Stimulated activated CD8-positive, alpha-beta memory T cell treated with anti-CD3 and anti-CD28 coated beads, Interleukin-4, amount 100 ng/mL, for 4 hours (primary cell): ENCODE measurements around the gene PDGFB.
"Not testable (repeated sequence)": the region's sequence is repeated elsewhere in the genome, so short reads cannot be mapped to it uniquely, and the experiment has no call there.

Experiments used
- DNase-seq, 2 donors: peaks; one replicate each; pipeline ENCODE4 v3.0.0-alpha.2; 2020; ENCODE audit warnings: low read depth in 2 of 2, low spot score in 1 of 2

Gene PDGFB

DNA sequence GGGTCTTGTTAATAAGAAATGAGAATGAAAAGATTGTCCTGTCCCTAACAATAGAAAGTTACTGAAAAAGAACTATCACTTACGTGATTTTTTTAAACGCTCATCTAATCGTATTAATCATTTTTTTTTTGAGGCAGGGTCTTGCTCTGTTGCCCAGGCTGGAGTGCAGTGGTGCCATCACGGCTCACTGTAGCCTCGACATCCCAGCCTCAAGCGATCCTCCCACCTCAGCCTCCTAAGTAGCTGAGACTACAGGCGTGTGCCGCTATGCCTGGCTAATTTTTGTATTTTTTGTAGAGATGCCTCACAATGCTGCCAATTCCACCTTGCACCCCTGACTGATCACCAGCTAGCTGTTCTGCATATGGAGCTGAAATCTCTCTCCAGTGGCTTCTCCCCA, 15.7 kb downstream of the PDGFB start:
- DNase-seq, result no peak

DNA sequence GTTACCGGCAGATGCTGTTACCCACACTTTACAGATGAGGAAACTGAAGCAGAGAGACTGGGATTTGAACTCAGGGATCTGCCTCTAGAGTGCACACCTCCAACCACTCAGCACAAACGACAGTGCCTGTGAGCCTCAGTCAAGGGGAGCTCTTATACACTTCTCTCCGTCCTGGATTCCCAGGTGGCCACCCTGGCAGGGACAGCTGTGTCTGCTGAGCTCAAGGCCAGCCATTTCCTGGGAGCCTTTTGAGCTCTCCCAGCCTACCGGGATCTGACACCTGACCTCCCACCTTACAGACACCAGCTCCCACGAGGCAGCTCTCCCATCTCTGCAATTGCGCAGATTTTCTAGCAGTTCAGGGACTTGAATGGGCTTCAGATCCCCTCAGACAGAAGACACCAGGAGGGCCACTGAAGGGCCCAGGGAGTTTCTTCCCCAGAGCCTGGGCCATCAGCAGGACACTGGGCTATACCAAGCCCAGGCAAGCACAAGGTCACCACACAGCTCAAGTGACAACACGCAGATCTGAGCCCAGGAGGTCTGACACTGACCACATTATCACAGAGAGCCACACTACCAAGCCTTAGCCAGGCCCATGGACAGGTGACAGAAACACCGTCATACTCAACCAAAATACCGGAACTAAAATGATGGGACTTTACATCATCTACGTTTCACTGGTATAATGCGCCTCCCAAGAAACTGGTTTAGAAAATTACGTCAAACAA, 17.1 kb downstream of the PDGFB start:
- DNase-seq, result no peak

DNA sequence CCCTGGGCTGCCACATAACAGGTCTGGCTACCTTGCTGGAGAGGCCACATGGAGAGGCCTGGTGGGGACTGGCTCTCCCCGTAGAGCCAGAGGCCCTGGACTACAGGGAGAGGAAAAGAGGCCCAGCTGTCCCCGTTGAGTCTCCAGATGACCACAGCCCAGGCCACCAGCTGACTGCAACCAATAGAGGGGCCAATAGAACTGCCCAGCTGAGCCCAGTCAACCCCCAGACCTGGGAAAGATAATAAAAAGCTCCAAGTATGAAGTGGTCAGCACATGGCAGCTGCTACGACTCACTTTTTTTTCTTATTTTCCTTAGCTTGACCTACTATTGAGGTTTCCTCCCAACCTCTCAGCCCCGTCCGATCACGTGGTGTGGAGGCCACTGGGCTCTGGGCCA, 18.4 kb downstream of the PDGFB start:
- no peak for DNase-seq

DNA sequence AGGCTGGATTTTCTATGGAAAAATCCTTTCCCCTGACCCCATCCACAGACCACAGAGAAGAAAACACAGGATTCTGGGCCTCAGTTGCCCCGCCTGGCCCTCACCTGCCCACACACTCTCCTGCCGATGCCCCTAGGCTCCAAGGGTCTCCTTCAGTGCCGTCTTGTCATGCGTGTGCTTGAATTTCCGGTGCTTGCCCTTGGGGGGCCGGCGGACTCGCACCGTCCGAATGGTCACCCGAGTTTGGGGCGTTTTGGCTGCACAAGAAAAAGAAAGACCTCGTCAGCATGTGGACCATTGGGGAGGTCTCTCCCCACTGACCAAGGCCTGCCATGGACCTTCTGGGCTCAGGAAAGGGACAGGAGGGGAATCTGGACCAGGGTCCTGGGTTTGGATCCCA, 19.2 kb downstream of the PDGFB start:
- DNase-seq, result no peak

DNA sequence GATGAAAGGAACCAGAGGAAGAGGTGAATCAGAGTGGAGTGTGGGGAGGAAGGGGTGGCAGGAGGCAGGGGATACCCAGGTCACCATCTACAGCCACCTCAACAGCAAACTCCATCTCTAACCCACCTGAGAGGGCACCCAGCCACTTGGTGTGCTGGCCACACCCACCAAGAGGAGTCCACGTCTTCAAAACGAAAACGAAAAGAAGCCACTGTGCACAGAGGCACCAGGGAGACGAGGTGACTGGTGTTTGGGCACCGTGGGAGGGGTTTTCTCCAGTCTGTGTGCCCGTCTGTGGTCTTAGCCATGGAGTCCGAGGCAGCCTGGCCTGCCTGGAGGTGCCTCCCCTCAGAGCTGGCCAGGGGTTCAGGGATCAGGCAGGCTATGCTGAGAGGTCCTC, 20.2 kb downstream of the PDGFB start:
- no peak for DNase-seq

DNA sequence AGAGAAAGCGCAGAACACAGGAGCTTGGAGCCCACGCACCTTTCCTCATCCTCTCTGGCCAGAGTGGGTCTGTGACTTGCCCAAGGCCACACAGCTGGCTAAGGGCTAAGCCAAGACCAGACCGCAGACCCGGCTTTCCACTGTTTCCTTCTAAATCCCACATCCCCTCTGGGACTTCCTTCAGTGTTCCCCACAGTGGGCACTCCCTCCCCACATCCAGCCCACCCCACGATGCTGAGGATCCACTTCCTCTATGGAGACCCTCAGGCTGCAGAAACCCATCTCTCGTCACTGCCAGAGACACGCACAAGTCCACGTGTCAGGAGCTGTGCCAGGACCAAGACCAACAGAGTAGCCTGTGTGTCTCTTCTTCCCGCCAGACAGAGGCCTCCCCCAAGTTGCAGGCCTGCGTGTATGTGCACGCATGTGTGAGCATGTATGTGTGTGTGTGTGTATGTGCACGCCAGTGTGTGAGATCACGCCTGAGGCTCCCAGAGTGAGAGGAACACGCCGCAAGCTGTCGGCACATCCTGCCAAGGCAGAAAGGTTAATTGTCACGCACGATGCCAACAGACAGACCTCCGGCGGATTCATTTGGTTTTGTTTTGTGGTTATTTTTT, 21.6 kb downstream of the PDGFB start:
- no peak for DNase-seq

DNA sequence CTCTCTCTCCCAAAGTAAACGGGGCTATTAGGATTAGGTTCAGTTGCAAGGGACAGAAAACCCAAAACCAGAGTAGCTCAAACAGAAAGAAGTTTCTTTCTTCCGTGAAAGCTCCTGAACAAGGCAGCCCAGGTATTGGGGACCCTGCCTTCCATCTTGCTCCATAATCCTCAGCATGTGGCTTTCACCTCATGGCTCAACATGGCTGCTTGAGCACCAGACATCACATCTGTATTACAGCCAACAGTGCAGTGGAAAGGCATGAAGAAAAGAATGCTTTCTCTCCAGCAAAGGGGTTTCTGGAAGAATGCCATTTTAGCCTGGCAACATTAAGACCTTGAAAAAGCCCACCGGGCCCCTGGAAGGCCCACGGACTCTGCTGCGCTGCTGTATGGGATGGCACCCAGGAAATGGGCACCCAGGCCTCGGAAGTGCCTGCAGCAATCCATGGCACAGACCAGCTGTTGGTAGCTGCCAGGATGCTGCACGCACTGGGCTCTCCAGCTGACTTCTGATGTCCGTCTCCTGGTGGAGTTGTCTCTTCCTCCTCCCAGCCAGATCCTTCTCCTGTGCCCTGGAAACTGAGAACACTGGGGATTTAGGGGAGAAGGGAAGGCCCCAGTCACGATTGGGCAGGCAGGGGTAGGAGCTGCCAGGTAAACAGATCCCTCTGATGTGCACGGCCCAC, 22.6 kb downstream of the PDGFB start:
- no peak for DNase-seq

DNA sequence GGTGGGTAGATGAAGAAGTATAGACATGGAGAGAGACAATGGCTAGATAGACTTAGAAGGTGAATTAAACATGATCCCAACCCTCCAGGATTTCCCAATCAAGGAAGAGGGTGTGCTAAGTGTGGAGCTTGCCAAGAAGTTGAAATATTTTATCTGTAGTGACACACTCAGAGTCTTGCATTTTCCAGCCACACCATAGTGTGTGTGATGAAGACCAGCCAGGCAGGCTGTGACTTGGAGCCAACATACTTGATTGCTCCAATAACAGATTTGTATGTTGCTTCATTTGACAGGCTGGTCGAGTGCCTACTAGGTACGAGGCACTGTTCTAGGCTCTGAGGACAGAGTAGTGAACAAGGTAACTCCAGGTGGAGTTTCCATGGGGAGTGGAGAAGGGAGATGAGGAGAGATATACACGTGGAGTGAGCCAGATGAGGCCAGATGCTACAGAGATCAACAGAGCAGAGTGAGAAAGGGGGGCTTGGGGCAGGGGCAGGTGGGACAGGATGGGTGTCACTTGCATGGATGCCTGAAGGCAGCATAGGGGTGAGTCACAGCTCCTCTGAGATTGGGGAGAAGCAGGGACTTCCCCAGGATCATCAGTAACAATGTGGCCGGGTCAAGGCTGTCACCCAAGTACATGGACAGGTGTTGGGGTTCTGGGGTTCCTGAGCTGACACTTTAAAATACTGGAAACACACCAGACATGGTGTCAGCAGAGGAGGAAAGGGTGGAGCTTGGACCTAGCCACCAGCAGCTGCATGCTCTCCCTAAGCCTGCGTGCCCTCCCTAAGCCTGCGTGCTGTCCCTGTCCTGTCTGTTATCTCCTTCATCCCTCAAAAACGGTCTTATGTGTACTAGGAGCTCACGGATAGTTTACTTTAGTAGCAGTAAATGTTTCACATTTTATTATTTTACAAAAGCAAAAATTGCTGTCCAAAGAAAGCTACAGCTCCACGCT, 23.6 kb downstream of the PDGFB start:
- DNase-seq, result no peak

DNA sequence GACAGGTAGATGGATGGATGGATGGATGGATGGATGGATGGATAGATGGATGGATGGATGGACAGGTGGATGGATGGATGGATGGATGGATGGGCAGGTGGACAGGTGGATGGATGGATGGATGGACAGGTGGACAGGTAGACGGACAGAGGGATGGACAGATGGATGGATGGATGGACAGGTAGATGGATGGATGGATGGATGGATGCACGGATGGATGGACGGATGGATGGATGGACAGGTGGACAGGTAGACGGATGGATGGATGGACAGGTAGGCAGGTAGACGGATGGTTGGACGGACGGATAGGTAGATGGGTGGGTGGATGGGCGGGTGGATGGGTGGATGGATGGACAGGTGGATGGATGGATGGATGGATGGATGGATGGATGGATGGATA, 24.3 kb downstream of the PDGFB start:
- DNase-seq, result no peak

DNA sequence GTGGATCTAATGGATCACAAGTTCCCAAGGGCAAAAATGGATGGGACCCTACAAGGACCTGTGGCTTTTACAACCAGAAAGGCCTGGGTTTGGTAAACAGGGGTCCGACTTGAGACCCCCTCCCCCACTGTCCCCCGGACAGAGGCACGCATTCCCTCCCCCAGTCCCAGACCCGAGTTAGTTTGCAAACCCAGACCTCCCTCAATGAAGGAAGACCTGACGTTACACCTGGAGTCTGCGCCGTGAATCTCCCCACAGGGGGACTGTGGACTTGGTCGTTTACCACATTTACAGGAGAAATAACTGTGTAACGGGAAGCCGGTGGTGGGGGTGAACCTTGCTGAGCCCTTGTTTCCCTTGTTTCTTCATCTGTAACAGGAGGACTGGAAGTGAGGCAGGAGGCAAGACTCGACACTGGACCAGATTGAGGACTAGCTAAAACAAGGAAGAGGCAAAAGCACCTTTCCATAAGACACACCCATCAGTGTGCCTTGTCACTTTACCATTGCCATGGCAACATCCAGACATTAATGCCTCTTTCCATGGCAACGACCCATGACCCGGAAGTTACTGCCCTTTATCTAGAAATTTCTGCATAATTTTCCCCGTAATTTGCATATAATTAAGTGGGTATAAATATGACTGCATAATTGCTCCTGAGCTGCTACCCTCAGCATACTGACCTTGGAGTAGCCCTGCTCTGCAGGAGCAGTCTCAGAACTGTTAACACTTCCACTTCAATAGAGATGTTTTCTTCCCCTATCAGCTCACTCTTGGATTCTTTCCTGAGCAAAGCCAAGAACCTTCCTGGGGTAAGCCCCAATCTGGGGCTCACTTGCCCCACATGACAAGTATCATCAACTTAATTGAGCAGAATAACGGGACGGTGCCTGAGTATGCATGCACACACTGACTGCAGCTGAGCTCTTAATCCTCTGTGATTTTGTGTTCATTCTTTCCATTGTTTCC, 25.4 kb downstream of the PDGFB start:
- DNase-seq, result no peak

DNA sequence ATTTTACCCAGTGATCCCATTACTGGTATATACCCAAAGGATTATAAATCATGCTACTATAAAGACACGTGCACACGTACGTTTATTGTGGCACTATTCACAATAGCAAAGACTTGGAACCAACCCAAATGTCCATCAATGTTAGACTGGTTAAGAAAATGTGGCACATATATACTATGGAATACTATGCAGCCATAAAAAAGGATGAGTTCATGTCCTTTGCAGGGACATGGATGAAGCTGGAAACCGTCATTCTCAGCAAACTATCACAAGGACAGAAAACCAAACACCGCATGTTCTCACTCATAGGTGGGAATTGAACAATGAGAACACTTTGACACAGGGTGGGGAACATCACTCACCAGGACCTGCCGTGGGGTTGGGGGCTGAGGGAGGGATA, 26.4 kb downstream of the PDGFB start:
- not testable (repeated sequence) for DNase-seq

DNA sequence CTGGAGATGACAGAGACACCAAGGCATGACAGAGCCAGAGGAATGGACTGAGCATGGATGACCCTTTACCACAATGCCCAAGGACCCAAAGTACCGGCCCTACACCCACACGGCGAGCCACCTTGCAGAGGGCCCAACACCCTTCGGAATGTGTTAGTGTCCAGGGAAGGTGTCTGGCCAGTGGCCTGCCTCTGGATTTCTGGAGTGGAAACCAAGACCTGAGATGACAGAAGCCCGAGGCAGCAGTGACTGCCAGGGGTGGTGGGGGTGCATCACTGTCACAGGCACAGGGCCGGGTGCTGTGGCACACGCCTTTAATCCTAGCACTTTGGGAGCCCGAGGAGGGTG, 28.7 kb downstream of the PDGFB start:
- no peak for DNase-seq

DNA sequence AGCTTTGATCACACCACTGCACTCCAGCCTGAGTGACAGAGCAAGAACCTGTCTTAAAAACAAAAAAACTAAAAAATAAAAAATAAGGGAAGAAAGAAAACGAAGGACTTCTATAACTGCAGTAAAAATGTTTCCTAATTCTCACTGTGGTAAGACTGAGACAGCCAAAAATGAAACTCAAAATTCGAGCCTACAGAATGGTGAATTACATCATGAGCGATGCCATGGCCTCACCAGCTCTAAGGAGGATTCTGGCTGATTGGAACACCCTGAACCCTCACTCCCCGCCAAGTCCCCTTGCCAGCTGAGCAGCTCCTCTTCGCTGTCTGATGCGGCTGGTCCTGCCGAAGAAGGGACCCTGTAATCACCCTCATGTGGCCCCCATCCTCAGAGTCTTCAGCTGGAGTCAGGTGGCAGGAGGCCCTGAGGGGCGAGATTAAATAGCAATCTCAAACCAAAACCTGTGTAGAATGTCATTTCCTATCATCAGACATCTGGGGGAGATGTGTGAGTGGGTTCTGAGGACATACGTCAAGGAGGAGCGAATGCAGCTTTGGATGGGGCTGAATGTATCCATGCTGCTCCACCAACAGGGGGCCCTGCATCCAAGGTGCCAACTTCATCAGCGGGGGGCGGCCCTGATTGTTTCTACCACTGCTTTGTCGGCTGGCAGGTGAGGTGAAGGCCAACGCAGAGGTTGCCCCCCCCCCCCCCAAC, 29.2 kb downstream of the PDGFB start:
- DNase-seq, result no peak

DNA sequence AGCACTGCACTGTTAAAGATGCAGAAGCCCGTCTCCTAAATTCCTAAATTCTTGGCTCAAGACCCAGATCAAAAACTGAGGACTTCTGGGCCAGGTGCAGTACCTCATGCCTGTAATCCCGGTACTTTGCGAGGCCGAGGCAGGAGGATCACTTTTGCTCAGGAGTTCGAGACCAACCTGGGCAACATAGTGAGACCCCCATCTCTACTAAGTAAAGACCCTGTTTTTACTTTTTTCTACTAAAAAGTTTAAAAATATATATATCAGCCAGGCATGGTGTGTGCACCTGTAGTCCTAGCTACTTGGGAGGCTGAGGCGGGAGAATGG, 29.7 kb downstream of the PDGFB start:
- no peak for DNase-seq

DNA sequence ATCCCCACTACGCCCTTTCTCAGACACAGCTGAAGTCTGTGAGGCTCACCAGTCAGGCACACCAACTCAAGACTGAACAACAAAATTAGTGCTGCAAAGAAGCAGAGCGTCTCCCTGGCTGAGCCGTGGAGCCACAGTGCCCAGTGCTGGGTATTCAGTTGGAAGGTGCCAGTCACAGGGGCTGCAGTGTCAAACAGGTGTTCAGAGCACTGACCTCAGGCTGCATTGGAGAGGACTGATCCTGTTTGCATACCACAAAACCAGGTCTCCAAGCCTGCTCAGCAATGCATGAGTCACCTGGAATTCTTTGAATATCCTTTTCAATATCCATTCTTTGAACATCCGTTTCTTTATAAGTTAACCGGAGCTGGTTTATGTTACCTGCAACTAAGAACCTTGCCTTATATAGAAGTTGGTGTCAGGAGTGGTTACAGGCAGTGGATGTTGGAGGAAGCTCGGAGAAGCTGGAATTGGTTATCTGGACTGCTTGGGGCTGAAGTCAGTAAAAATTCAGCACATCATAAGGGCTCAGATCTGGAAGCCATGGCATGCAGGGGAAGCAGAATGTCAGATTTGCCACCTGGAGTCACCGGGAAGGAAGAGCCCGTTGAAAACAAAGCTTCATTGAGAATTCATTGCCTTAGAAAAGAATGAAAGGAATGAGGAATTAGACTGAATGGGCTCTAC, 30.3 kb downstream of the PDGFB start:
- DNase-seq, result no peak

DNA sequence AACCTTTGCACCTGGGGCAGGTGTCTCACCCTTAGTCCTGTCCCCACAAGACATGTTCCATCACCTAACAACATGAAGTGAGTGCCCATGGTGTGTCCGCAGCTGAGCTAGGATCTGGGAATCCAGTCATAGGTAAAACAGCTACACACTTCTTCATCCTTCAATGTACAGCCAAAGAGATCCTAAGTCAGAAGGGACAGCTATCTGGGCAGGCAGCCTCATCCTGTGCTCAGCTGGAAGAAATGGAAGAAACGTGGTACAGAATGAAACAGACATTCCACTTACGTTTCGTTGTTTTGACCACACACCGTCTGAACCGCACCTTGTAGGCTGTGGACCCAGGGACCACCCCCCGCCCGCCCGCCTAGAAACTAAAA, 30.8 kb downstream of the PDGFB start:
- no peak for DNase-seq

DNA sequence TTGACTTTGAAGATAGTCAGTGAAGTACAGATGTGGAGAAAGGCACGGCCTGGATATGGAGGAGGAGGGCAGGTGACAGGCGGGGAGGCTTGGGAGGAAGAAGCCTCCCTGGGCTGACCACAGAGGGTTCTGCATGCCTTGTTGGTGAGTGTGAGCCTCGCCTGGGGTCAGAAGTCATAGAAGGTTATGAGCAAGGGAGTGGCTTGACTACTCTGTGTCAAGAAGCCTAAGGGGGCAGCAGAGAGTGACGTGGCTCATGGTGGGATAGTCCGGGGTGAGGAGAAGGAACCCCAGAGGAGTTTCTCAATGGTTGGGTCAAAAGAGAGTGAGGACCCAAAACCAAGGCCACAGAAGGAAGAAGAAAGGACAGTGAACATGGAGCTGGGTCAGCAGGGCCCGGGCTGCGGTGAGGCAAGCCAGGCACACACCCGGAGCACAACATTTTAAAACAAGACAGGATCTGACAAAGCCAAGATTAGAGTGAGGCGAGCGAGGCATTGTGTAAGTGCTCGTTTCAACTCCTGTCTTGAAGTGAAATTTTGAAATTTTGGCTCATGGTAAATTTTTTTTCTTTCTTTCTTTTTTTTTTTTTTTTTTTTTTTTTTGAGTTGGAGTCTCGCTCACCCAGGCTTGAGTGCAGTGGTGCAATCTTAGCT, 31.9 kb downstream of the PDGFB start:
- no peak for DNase-seq

DNA sequence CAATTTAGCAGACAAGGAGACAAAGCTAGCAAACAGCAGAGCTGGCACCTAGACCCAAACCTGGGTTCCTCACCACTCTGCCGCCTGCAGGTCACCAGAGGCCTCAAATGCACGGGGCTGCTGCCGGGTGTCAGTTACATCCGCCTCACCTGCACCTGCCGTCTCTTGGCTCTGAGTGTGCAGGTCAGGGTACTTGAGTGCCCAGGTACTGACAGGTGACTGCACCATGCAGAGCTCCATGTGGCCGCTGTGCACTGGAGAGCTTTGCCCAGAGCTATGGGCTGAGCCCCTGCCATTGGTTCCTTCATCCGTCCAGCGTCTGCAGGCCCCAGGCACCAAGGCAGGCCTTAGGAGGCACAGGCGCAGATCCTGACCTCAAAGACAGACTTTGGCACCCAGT, 35.0 kb downstream of the PDGFB start:
- no peak for DNase-seq
